ENCODE data around the gene ZNF124.

The ZNF124 gene

GRCh38 chr1:247115545-247115944, 56.3 kb downstream of the ZNF124 start:
- Histone ChIP-seq H3K9ac (ENCODE audit: low read length) (no peak overlapping the region), H3K27me3 (ENCODE audit: insufficient read depth, low read length) (no peaks in the 10 kb centered on the region), H3K4me1 (ENCODE audit: insufficient read depth, low read length, severe bottlenecking) (no peaks in the 10 kb centered on the region), H3F3A (ENCODE audit: insufficient read depth, low read length) (no peaks in the 10 kb centered on the region), H3K79me2 (ENCODE audit: insufficient read depth, low read length) (no peaks in the 10 kb centered on the region), H3K9me2 (ENCODE audit: low read depth, low read length) (no peaks in the 10 kb centered on the region), H4K20me1 (ENCODE audit: insufficient read depth, low read length) (no peaks in the 10 kb centered on the region), H3K36me3 (ENCODE audit: insufficient read depth, low read length) (no peaks in the 10 kb centered on the region), H2AFZ (ENCODE audit: low read length) (no peak overlapping the region), H3K4me3 (ENCODE audit: low read depth, low read length, poor library complexity, severe bottlenecking) (no peak overlapping the region), H3K9me3 (ENCODE audit: low read length) (no peaks in the 10 kb centered on the region), H3K4me2 (ENCODE audit: low read length) (no peak overlapping the region), H3K27ac (ENCODE audit: low read depth, low read length, poor library complexity, severe bottlenecking) (no peak overlapping the region)
- TF ChIP-seq EZH2 (IDR thresholded peaks at IDR 0.05; ENCODE audit: borderline replicate concordance, low read length) (no peak), CTCF (IDR thresholded peaks at IDR 0.05; ENCODE audit: low read length) (no peak)

GRCh38 chr1:247115141-247115510, 56.7 kb downstream of the ZNF124 start:
- H3K9me3 ChIP-seq (ENCODE audit: low read length): no peaks in the 10 kb centered on the region
- H3K4me2 ChIP-seq (ENCODE audit: low read length): no peak overlapping the region
- H3F3A ChIP-seq (ENCODE audit: insufficient read depth, low read length): no peaks in the 10 kb centered on the region
- no peak for TF ChIP-seq CTCF (IDR thresholded peaks at IDR 0.05; ENCODE audit: low read length)
- no peak for TF ChIP-seq EZH2 (IDR thresholded peaks at IDR 0.05; ENCODE audit: borderline replicate concordance, low read length)
- no peaks in the 10 kb centered on the region for H3K4me1 ChIP-seq (ENCODE audit: insufficient read depth, low read length, severe bottlenecking)
- H3K4me3 ChIP-seq (ENCODE audit: low read depth, low read length, poor library complexity, severe bottlenecking): no peak overlapping the region
- no peaks in the 10 kb centered on the region for H3K36me3 ChIP-seq (ENCODE audit: insufficient read depth, low read length)
- H3K9ac ChIP-seq (ENCODE audit: low read length): no peak overlapping the region
- H3K79me2 ChIP-seq (ENCODE audit: insufficient read depth, low read length): no peaks in the 10 kb centered on the region
- H2AFZ ChIP-seq (ENCODE audit: low read length): no peak overlapping the region
- H4K20me1 ChIP-seq (ENCODE audit: insufficient read depth, low read length): no peaks in the 10 kb centered on the region
- H3K27ac ChIP-seq (ENCODE audit: low read depth, low read length, poor library complexity, severe bottlenecking): no peak overlapping the region
- no peaks in the 10 kb centered on the region for H3K9me2 ChIP-seq (ENCODE audit: low read depth, low read length)
- no peaks in the 10 kb centered on the region for H3K27me3 ChIP-seq (ENCODE audit: insufficient read depth, low read length)

- H3K9ac ChIP-seq (ENCODE audit: low read length): no peak overlapping the region
- no peaks in the 10 kb centered on the region for H3K4me1 ChIP-seq (ENCODE audit: insufficient read depth, low read length, severe bottlenecking)
- no peaks in the 10 kb centered on the region for H3K79me2 ChIP-seq (ENCODE audit: insufficient read depth, low read length)
- H2AFZ ChIP-seq (ENCODE audit: low read length): no peak overlapping the region
- no peaks in the 10 kb centered on the region for H3K9me3 ChIP-seq (ENCODE audit: low read length)
- TF ChIP-seq EZH2 (IDR thresholded peaks at IDR 0.05; ENCODE audit: borderline replicate concordance, low read length): no peak
- no peak for TF ChIP-seq CTCF (IDR thresholded peaks at IDR 0.05; ENCODE audit: low read length)
- no peak overlapping the region for H3K4me3 ChIP-seq (ENCODE audit: low read depth, low read length, poor library complexity, severe bottlenecking)
- no peak overlapping the region for H3K27ac ChIP-seq (ENCODE audit: low read depth, low read length, poor library complexity, severe bottlenecking)
- H3K36me3 ChIP-seq (ENCODE audit: insufficient read depth, low read length): no peaks in the 10 kb centered on the region
- no peaks in the 10 kb centered on the region for H3K27me3 ChIP-seq (ENCODE audit: insufficient read depth, low read length)
- H3F3A ChIP-seq (ENCODE audit: insufficient read depth, low read length): no peaks in the 10 kb centered on the region
- H3K4me2 ChIP-seq (ENCODE audit: low read length): no peak overlapping the region
- H4K20me1 ChIP-seq (ENCODE audit: insufficient read depth, low read length): no peaks in the 10 kb centered on the region
- H3K9me2 ChIP-seq (ENCODE audit: low read depth, low read length): no peaks in the 10 kb centered on the region
Measured at GRCh38 chr1:247114351-247115140, 57.3 kb downstream of the ZNF124 start.

Measured in OCI-LY1 (cell line).